Measurements from ENCODE around the gene PSTPIP2.
A peak's percentile ranks its signal among the peaks of the same experiment; 100 is the strongest.

The PSTPIP2 gene

GRCh38 chr18:46071653-46072375 is at the start of gene PSTPIP2:
PSTPIP2 (minus strand) TSS chr18:46072260; CDS start chr18:46072188, 72 bp downstream.
- peak; percentile 77 for DNase-seq
- peaks cover 3% of the 10 kb centered on the region for H3K36me3 Mint-ChIP-seq (ENCODE audit: low read depth)
- peaks cover 5% of the 10 kb centered on the region for H3K4me1 Mint-ChIP-seq
- H3K27me3 Mint-ChIP-seq (ENCODE audit: low read depth, poor library complexity): peaks cover 26% of the 10 kb centered on the region
- peak within 1 kb of the TSS; percentile 82 for H3K4me3 Mint-ChIP-seq
- no peak for TF ChIP-seq CTCF (IDR thresholded peaks at IDR 0.05)
- no peak within 1 kb of the TSS for H3K27ac Mint-ChIP-seq
- H3K9me3 Mint-ChIP-seq: peaks cover 4% of the 10 kb centered on the region

- no peak overlapping the region for H3K27ac Mint-ChIP-seq
- peaks cover 2% of the 10 kb centered on the region for H3K27me3 Mint-ChIP-seq (ENCODE audit: low read depth, poor library complexity)
- H3K4me3 Mint-ChIP-seq: no peak overlapping the region
- DNase-seq: no peak
- H3K4me1 Mint-ChIP-seq: peaks cover 4% of the 10 kb centered on the region
- H3K36me3 Mint-ChIP-seq (ENCODE audit: low read depth): peaks cover 75% of the 10 kb centered on the region
- H3K9me3 Mint-ChIP-seq: peaks cover 20% of the 10 kb centered on the region
- no peak for TF ChIP-seq CTCF (IDR thresholded peaks at IDR 0.05)
Measured at GRCh38 chr18:46113751-46114150, 41.7 kb upstream of the PSTPIP2 start.

GRCh38 chr18:46110406-46110805 is 38.3 kb upstream of the PSTPIP2 start:
- no peak overlapping the region for H3K4me3 Mint-ChIP-seq
- peaks cover 20% of the 10 kb centered on the region for H3K9me3 Mint-ChIP-seq
- H3K27ac Mint-ChIP-seq: no peak overlapping the region
- TF ChIP-seq CTCF (IDR thresholded peaks at IDR 0.05): no peak
- peaks cover 16% of the 10 kb centered on the region for H3K4me1 Mint-ChIP-seq
- peaks cover 81% of the 10 kb centered on the region for H3K36me3 Mint-ChIP-seq (ENCODE audit: low read depth)
- DNase-seq: no peak
- H3K27me3 Mint-ChIP-seq (ENCODE audit: low read depth, poor library complexity): peaks cover 2% of the 10 kb centered on the region

GRCh38 chr18:46109386-46109785 is 37.3 kb upstream of the PSTPIP2 start:
- H3K9me3 Mint-ChIP-seq: peaks cover 20% of the 10 kb centered on the region
- peaks cover 22% of the 10 kb centered on the region for H3K4me1 Mint-ChIP-seq
- no peak for DNase-seq
- H3K27ac Mint-ChIP-seq: no peak overlapping the region
- no peak overlapping the region for H3K4me3 Mint-ChIP-seq
- TF ChIP-seq CTCF (IDR thresholded peaks at IDR 0.05): no peak
- H3K27me3 Mint-ChIP-seq (ENCODE audit: low read depth, poor library complexity): peaks cover 2% of the 10 kb centered on the region
- peaks cover 71% of the 10 kb centered on the region for H3K36me3 Mint-ChIP-seq (ENCODE audit: low read depth)

GRCh38 chr18:46104128-46104911 is 32.3 kb upstream of the PSTPIP2 start, which contains the start of gene HAUS1:
HAUS1 (plus strand) TSS chr18:46104385; CDS start chr18:46104412, 27 bp downstream.
- TF ChIP-seq CTCF (IDR thresholded peaks at IDR 0.05): no peak
- Mint-ChIP-seq H3K27me3 (ENCODE audit: low read depth, poor library complexity) (no peaks in the 10 kb centered on the region), H3K4me1 (peaks cover 28% of the 10 kb centered on the region), H3K27ac (peak within 1 kb of the TSS; percentile 95), H3K9me3 (no peaks in the 10 kb centered on the region), H3K4me3 (peak within 1 kb of the TSS; percentile 97), H3K36me3 (ENCODE audit: low read depth) (peaks cover 31% of the 10 kb centered on the region)
- DNase-seq: peak; percentile 93
